Epithelial cell of esophagus (primary cell): ENCODE measurements around the gene SENP5.
"Not testable (repeated sequence)": the region's sequence is repeated elsewhere in the genome, so short reads cannot be mapped to it uniquely, and the experiment has no call there.

Experiments used
- DNase-seq: peaks from one replicate; pipeline ENCODE4 v3.0.0; 2010; ENCODE audit warnings: low read depth
- H3K4me3 ChIP-seq: 2 replicates; pipeline ENCODE4 v1.5.1; 2011; ENCODE audit warnings: mild to moderate bottlenecking, low read length, control low read depth
- TF ChIP-seq, protein P1 (sequence below): IDR thresholded peaks from 2 replicates; pipeline ENCODE4 v1.5.1; 2011; ENCODE audit warnings: low read depth, mild to moderate bottlenecking, low read length, control low read depth, inconsistent platforms; ENCODE audit not compliant: insufficient read depth; ENCODE audit errors: missing control alignments

The SENP5 gene

GRCh38 chr3:196867507-196868296 is at the start of gene SENP5:
Gene SENP5, plus strand, starts transcription at chr3:196867920. Its CDS starts 17,262 bp downstream, at chr3:196885182.
- peak; percentile 94 for DNase-seq
- peak within 1 kb of the TSS; percentile 80 for H3K4me3 ChIP-seq
- TF ChIP-seq, protein P1, sequence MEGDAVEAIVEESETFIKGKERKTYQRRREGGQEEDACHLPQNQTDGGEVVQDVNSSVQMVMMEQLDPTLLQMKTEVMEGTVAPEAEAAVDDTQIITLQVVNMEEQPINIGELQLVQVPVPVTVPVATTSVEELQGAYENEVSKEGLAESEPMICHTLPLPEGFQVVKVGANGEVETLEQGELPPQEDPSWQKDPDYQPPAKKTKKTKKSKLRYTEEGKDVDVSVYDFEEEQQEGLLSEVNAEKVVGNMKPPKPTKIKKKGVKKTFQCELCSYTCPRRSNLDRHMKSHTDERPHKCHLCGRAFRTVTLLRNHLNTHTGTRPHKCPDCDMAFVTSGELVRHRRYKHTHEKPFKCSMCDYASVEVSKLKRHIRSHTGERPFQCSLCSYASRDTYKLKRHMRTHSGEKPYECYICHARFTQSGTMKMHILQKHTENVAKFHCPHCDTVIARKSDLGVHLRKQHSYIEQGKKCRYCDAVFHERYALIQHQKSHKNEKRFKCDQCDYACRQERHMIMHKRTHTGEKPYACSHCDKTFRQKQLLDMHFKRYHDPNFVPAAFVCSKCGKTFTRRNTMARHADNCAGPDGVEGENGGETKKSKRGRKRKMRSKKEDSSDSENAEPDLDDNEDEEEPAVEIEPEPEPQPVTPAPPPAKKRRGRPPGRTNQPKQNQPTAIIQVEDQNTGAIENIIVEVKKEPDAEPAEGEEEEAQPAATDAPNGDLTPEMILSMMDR, result no peak

- no peak overlapping the region for H3K4me3 ChIP-seq
- TF ChIP-seq, protein P1, result no peak
- DNase-seq, result no peak
These were observed 45.8 kb upstream of the SENP5 start for GRCh38 chr3:196821806-196822355.

- not testable (repeated sequence) for H3K4me3 ChIP-seq, DNase-seq
These were observed 38.1 kb upstream of the SENP5 start for GRCh38 chr3:196829651-196830050.

DNA sequence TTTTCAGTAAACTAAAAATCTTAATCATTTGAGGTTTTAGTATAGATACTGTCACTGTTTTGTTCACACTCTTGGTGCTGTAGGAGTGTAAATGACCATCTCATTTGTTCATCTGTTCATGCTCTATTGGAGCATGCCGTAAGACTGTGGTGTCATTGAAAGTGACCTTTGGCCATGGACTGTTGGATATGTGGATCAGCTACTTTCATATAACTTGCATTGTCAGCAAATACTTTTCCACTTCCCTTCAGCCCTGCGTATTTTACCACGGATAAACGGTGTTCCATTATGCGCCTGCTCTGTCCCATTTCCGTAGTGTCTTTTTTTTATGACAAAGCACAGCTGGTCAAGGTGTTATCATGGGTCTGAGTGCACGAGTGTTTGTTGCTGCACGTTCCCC is 32.6 kb upstream of the SENP5 start:
- TF ChIP-seq, protein P1, result no peak

DNA sequence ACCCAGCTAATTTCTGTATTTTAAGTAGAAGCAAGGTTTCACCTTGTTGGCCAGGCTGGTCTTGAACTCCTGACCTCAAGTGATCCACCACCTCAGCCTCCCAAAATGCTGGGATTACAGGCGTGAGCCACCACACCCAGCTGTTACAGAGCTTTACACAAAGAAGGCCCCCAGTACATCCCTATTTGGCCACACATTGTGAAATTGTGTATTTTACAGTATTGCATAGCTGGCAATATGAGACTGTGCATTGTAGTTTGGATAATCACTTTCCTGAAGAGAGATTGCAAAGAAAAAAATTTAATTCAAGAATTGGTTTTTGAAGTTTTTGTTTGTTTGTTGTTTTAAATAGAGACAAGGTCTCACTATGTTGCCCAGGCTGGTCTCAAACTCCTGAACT is 31.1 kb upstream of the SENP5 start:
- DNase-seq, result not testable (repeated sequence)

More for the DNA sequence above, 32.6 kb upstream of the SENP5 start:
- no peak overlapping the region for H3K4me3 ChIP-seq
- DNase-seq, result no peak

DNA sequence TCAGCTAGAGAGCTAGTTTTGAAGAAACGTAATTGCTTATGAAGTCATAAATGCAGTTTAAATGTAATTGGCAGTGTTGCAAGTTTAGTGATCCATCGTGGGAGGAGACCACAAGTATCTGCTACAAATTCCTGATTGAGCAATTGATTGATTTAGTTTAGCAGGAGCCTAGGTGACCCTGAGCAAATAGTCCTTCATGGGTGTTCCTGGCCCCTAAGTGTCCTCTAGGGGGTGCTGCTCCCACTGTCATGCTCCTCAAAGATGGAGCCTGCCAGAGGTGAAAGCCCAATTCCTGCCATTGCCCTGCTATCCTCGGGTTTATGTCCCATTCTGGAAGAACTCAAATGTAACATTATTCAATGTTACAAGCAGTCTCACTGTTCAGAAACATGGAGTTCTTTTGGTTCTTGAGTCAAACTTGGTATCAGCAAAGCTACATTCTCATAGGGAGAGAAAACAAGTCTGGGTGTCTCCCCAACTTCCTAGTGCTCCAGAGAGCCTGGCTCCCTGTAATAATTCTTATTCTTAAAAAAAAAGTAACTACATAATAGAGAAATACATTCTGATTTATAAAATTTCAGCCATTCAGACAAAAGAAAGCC is 29.8 kb upstream of the SENP5 start:
- TF ChIP-seq, protein P1, result peak; percentile 73
- no peak overlapping the region for H3K4me3 ChIP-seq
- DNase-seq, result peak; percentile 71

More for the DNA sequence above, 31.1 kb upstream of the SENP5 start:
- not testable (repeated sequence) for H3K4me3 ChIP-seq

GRCh38 chr3:196839351-196839750 is 28.4 kb upstream of the SENP5 start:
- not testable (repeated sequence) for H3K4me3 ChIP-seq, DNase-seq

DNA sequence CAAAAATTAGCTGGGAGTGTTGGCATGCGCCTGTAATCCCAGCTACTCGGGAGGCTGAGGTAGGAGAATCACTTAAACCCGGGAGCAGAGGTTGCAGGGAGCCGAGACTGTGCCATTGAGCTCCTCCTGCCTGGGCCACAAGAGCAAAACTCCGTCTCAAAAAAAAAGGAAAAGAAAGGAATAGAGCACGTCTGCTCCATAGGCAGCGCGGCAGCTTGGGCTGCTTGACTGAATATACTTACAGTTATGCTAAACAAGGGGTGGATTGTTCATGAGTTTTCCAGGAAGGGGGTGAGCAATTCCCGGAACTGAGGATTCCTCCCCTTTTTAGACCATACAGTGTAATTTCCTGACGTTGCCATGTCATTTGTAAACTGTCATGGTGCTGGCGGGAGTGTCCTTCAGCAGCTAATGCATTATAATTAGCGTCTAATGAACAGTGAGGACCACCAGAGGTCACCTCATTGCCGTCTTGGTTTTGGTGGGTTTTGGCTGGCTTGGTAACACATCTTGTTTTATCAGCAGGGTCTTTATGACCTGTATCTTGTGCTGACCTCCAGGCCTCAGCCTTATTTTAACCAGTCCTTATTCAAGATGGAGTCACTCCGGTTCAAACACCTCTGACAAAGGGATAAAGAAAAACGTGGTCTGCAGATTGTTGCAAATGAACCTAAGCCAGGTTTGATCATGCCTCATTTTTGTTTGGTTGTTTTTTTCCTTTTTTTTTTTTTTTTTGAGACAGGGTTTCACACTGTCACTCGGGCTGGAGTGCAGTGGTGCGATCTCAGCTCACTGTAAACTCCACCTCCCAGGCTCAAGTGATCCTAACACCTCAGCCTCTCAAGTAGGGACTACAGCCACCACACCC is 24.9 kb upstream of the SENP5 start:
- DNase-seq, result no peak
- TF ChIP-seq, protein P1, result no peak
- H3K4me3 ChIP-seq, result no peak overlapping the region
